COLO668 (cell line): ENCODE measurements around the gene IFNAR2.

Source experiments
- DNase-seq: peaks from one replicate; lab custom pipeline; 2025; ENCODE audit not compliant: unreplicated experiment; lab: John Stamatoyannopoulos, UW

IFNAR2 gene

GRCh38 chr21:33229784-33230544, at the start of gene IFNAR2:
IFNAR2 (plus strand) TSS chr21:33229938; CDS start chr21:33241923, 11,985 bp downstream.
- DNase-seq, result peak; percentile 87

GRCh38 chr21:33185852-33186251, 43.9 kb upstream of the IFNAR2 start:
- DNase-seq, result no peak

- DNase-seq, result no peak
Measured at GRCh38 chr21:33187276-33187675, 42.5 kb upstream of the IFNAR2 start.

- peak; percentile 51 for DNase-seq
Measured at GRCh38 chr21:33189237-33189636, 40.5 kb upstream of the IFNAR2 start.

- DNase-seq, result no peak
Measured at GRCh38 chr21:33189824-33190223, 39.9 kb upstream of the IFNAR2 start.

GRCh38 chr21:33196941-33197374, 32.8 kb upstream of the IFNAR2 start:
- DNase-seq, result peak; percentile 71

- no peak for DNase-seq
Measured at GRCh38 chr21:33197496-33197895, 32.2 kb upstream of the IFNAR2 start.

GRCh38 chr21:33198346-33199099, 31.2 kb upstream of the IFNAR2 start:
- DNase-seq, result no peak

GRCh38 chr21:33199100-33199464, 30.7 kb upstream of the IFNAR2 start:
- no peak for DNase-seq

- peak; percentile 81 for DNase-seq
Measured at GRCh38 chr21:33199516-33200217, 30.1 kb upstream of the IFNAR2 start.

- DNase-seq, result no peak
Measured at GRCh38 chr21:33201956-33202355, 27.8 kb upstream of the IFNAR2 start.

- no peak for DNase-seq
Measured at GRCh38 chr21:33202464-33203363, 27.0 kb upstream of the IFNAR2 start.

GRCh38 chr21:33203371-33203724, 26.4 kb upstream of the IFNAR2 start:
- DNase-seq, result no peak

- no peak for DNase-seq
Measured at GRCh38 chr21:33205476-33205875, 24.3 kb upstream of the IFNAR2 start.

- no peak for DNase-seq
Measured at GRCh38 chr21:33206771-33207281, 22.9 kb upstream of the IFNAR2 start.

GRCh38 chr21:33207449-33208149, 22.1 kb upstream of the IFNAR2 start:
- no peak for DNase-seq

GRCh38 chr21:33208534-33208933, 21.2 kb upstream of the IFNAR2 start:
- DNase-seq, result no peak

- DNase-seq, result no peak
Measured at GRCh38 chr21:33211305-33211704, 18.4 kb upstream of the IFNAR2 start.

- DNase-seq, result no peak
Measured at GRCh38 chr21:33211732-33212131, 18.0 kb upstream of the IFNAR2 start.
